GM19023 (cell line): ENCODE measurements around the gene THRA.
"Not testable (repeated sequence)": the region's sequence is repeated elsewhere in the genome, so short reads cannot be mapped to it uniquely, and the experiment has no call there.

ENCODE experiments used
- ATAC-seq: cut with Tn5 transposase; IDR thresholded peaks from one replicate; pipeline ENCODE4 v1.9.1; 2021; ENCODE audit warnings: mild to moderate bottlenecking, moderate library complexity; ENCODE audit not compliant: unreplicated experiment

Gene THRA

GRCh38 chr17:40135817-40136216 is 73.1 kb downstream of the THRA start:
- no peak for ATAC-seq

- ATAC-seq: no peak
Measured at GRCh38 chr17:40139566-40140058, 76.8 kb downstream of the THRA start.

DNA sequence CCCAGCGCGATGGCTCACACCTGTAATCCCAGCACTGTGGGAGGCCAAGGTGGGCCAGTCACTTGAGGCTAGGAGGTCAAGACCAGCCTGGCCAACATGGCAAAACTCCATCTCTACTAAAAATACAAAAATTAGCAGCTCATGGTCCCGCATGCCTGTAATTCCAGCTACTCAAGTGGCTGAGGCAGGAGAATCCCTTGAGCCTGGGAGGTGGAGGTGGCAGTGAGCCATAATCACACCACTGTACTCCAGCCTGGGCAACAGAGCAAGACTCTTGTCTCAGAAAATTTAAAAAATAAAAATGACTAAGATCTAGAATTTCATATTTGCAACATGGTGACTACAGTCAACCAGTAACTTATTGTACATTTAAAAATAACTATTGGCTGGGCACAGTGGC is 80.4 kb downstream of the THRA start:
- ATAC-seq: not testable (repeated sequence)
